ENCODE data around the gene CTSG. TPM values are rescaled to one million over a fixed set of nuclear protein-coding genes. Genes with fewer than 3 reads are reported as not detected.

CTSG gene
- 1 to 10 TPM in 1 of 2 donors, under 1 TPM in 1; 0.55 to 9.6 TPM for total RNA-seq
- 1 to 10 TPM in 1 of 2 donors, under 1 TPM in 1; 0.65 to 6.3 TPM for polyA plus RNA-seq
- long read RNA-seq, donor 1 = 0 reads
- long read RNA-seq, donor 2, partial matches to known transcripts = 0 of 1 reads
- long read RNA-seq, donor 2, other reads (novel, unspliced or antisense) = 0 of 1 reads
- long read RNA-seq, donor 3 = 0 reads
- long read RNA-seq, donor 4 = 0 reads
- long read RNA-seq, donor 5, partial matches to known transcripts = 0 of 2 reads
- long read RNA-seq, donor 5, other reads (novel, unspliced or antisense) = 0 of 2 reads

- TF ChIP-seq CTCF (IDR thresholded peaks at IDR 0.05; ENCODE audit: control extremely low read depth, extremely low read depth) = no peak
- no peak within 1 kb of the TSS for H3K27ac ChIP-seq (ENCODE audit: low read depth in 1 of 2, low read length in 1 of 2)
- no peaks in the 10 kb centered on the region for H3K4me1 ChIP-seq (ENCODE audit: control insufficient read depth in 5 of 5, insufficient read depth in 5 of 5, low read length in 5 of 5)
- no peaks in the 10 kb centered on the region for H3K36me3 ChIP-seq (ENCODE audit: control insufficient read depth in 4 of 4, insufficient read depth in 4 of 4, low read length in 4 of 4)
- no peaks in the 10 kb centered on the region for H3K9me3 ChIP-seq (ENCODE audit: control insufficient read depth in 4 of 4, insufficient read depth in 3 of 4, low read length in 3 of 4)
- 17 to 43% methylated on average over 3 of the region's 3 CpGs for WGBS, 2 donors
- DNase-seq = no peak
- no peak for ATAC-seq (ENCODE audit: insufficient read depth, low FRiP score)
- H3K4me3 ChIP-seq = no peak within 1 kb of the TSS
- no peaks in the 10 kb centered on the region for H3K27me3 ChIP-seq (ENCODE audit: control insufficient read depth in 3 of 3, insufficient read depth in 3 of 3, low read length in 2 of 3)
- no peak within 1 kb of the TSS for H3K9ac ChIP-seq (ENCODE audit: insufficient read depth in 1 of 2, low read length in 2 of 2)
Observed at GRCh38 chr14:24576182-24576581, at the start of gene CTSG. CTSG (minus strand) TSS chr14:24576250; CDS start chr14:24576223, 27 bp downstream.

- Histone ChIP-seq H3K9ac (ENCODE audit: insufficient read depth in 1 of 2, low read length in 2 of 2) (no peak overlapping the region), H3K9me3 (ENCODE audit: control insufficient read depth in 4 of 4, insufficient read depth in 3 of 4, low read length in 3 of 4) (peaks cover 0 to 1% (median 0%) of the 10 kb centered on the region in 4 donors), H3K36me3 (ENCODE audit: control insufficient read depth in 4 of 4, insufficient read depth in 4 of 4, low read length in 4 of 4) (no peaks in the 10 kb centered on the region), H3K4me3 (no peak overlapping the region), H3K4me1 (ENCODE audit: control insufficient read depth in 5 of 5, insufficient read depth in 5 of 5, low read length in 5 of 5) (no peaks in the 10 kb centered on the region), H3K27me3 (ENCODE audit: control insufficient read depth in 3 of 3, insufficient read depth in 3 of 3, low read length in 2 of 3) (no peaks in the 10 kb centered on the region), H3K27ac (ENCODE audit: low read depth in 1 of 2, low read length in 1 of 2) (no peak overlapping the region)
- no peak for TF ChIP-seq CTCF (IDR thresholded peaks at IDR 0.05; ENCODE audit: control extremely low read depth, extremely low read depth)
- WGBS, 2 donors = 81 to 89% methylated on average over 2 of the region's 2 CpGs
- ATAC-seq (ENCODE audit: insufficient read depth, low FRiP score) (no peak), DNase-seq (no peak)
Observed at GRCh38 chr14:24613747-24614146, 37.7 kb upstream of the CTSG start.

- no peak overlapping the region for H3K9ac ChIP-seq (ENCODE audit: insufficient read depth in 1 of 2, low read length in 2 of 2)
Observed at GRCh38 chr14:24613241-24613640, 37.2 kb upstream of the CTSG start.

More at GRCh38 chr14:24613241-24613640, 37.2 kb upstream of the CTSG start:
- no peak for ATAC-seq (ENCODE audit: insufficient read depth, low FRiP score)
- peaks cover 0 to 1% (median 0%) of the 10 kb centered on the region in 4 donors for H3K9me3 ChIP-seq (ENCODE audit: control insufficient read depth in 4 of 4, insufficient read depth in 3 of 4, low read length in 3 of 4)
- H3K27me3 ChIP-seq (ENCODE audit: control insufficient read depth in 3 of 3, insufficient read depth in 3 of 3, low read length in 2 of 3) = no peaks in the 10 kb centered on the region
- 60 to 64% methylated on average over 1 of the region's 1 CpG for WGBS, 2 donors
- no peak overlapping the region for H3K27ac ChIP-seq (ENCODE audit: low read depth in 1 of 2, low read length in 1 of 2)
- H3K36me3 ChIP-seq (ENCODE audit: control insufficient read depth in 4 of 4, insufficient read depth in 4 of 4, low read length in 4 of 4) = no peaks in the 10 kb centered on the region
- no peak for TF ChIP-seq CTCF (IDR thresholded peaks at IDR 0.05; ENCODE audit: control extremely low read depth, extremely low read depth)
- no peaks in the 10 kb centered on the region for H3K4me1 ChIP-seq (ENCODE audit: control insufficient read depth in 5 of 5, insufficient read depth in 5 of 5, low read length in 5 of 5)
- no peak for DNase-seq
- no peak overlapping the region for H3K4me3 ChIP-seq

Data from lung (tissue), 16 donors.